K562 (cell line): ENCODE results near the gene TMEM81.

ENCODE experiments used
- CTCF ChIP-seq, 3 experiments: IDR thresholded peaks in 2 of 3; conservative IDR thresholded peaks in 1 of 3; 2 replicates each; pipeline ENCODE4 v1.5.1; 2011 to 2012; ENCODE audit warnings: low read length in 3 of 3, mild to moderate bottlenecking in 3 of 3, control low read depth in 2 of 3, improper control_type of control experiment in 1 of 3, inconsistent platforms in 1 of 3, low read depth in 1 of 3, mixed read lengths in 1 of 3, moderate library complexity in 1 of 3; ENCODE audit not compliant: insufficient read depth in 2 of 3
- HMG20A ChIP-seq: fragments of 450-650 bp; formaldehyde crosslinking; conservative IDR thresholded peaks from 2 replicates; pipeline ENCODE4 v1.4.0; 2020; ENCODE audit warnings: mild to moderate bottlenecking, mixed read lengths
- POLR2AphosphoS5 ChIP-seq: IDR thresholded peaks from 2 replicates; pipeline ENCODE4 v1.6.1; 2011; ENCODE audit warnings: mild to moderate bottlenecking, low read depth, low read length, moderate library complexity; ENCODE audit not compliant: control insufficient read depth, insufficient read depth
- POLR3A ChIP-seq: IDR thresholded peaks from 2 replicates; pipeline ENCODE4 v1.6.1; 2011; ENCODE audit warnings: borderline replicate concordance, mild to moderate bottlenecking, moderate library complexity; ENCODE audit not compliant: insufficient read length, insufficient read depth; ENCODE audit errors: extremely low read depth
- TARDBP ChIP-seq: fragments of 450-650 bp; IDR thresholded peaks from 2 replicates; pipeline ENCODE4 v1.6.1; 2016
- ZNF76 ChIP-seq: fragments of 250-450 bp; sonication (Bioruptor Pico); IDR thresholded peaks from 2 replicates; pipeline ENCODE4 v1.4.0; 2020; ENCODE audit warnings: mild to moderate bottlenecking, moderate library complexity, borderline replicate concordance

GRCh38 chr1:205075642-205076155 lies 8.6 kb downstream of the TMEM81 start:
- no peak for TF ChIP-seq POLR2AphosphoS5
- no peak for TF ChIP-seq TARDBP
- no peak for TF ChIP-seq HMG20A
- no peak for TF ChIP-seq POLR3A
- TF ChIP-seq ZNF76 (CRISPR knock-in tag), result no peak
- no peak for TF ChIP-seq CTCF (IDR thresholded peaks at IDR 0.05 in 2 of 3, conservative IDR thresholded peaks at IDR 0.05 in 1 of 3; ENCODE audit: insufficient read depth in 2 of 3, low read depth in 1 of 3, low read length in 3 of 3)
